Endothelial cell of umbilical vein (primary cell): ENCODE results near the gene ZC3H7A. TPM values are rescaled to one million over a fixed set of nuclear protein-coding genes. Genes with fewer than 3 reads are reported as not detected.

Experiments used
- BruUV-seq: library from RNA; stranded (reverse); fragments of 400-500 nt; replicated peaks from 2 replicates; lab custom pipeline; 2021; lab: Mats Ljungman, UMichigan
- CTCF ChIA-PET: fragments of 300-600, 350-600 bp; sonication (Branson Sonifier 250); formaldehyde crosslinking; loops from one replicate; lab custom pipeline; 2021; ENCODE audit warnings: antibody characterized with exemption, inconsistent platforms; lab: Charles Lee
- POLR2A ChIA-PET: fragments of 300-600, 350-600 bp; sonication (Branson Sonifier 250); formaldehyde crosslinking; loops from one replicate; lab custom pipeline; 2021; ENCODE audit warnings: antibody characterized with exemption, inconsistent platforms; lab: Charles Lee
- DNase-seq: peaks from one replicate; pipeline ENCODE4 v3.0.0-alpha.2; 2011; ENCODE audit warnings: low read depth, low spot score
- FAIRE-seq: peaks from 2 replicates; lab custom pipeline; 2011; peaks lifted over from hg19 to GRCh38; lab: Jason Lieb, UNC
- H2AFZ ChIP-seq: 2 replicates; pipeline ENCODE4 v1.6.0; 2012; ENCODE audit warnings: low read depth, low read length, control low read depth, inconsistent platforms
- H3K27ac ChIP-seq: 2 replicates; pipeline ENCODE4 v1.5.1; 2011; ENCODE audit warnings: low read depth, mild to moderate bottlenecking, control low read depth, low read length, moderate library complexity; ENCODE audit not compliant: insufficient read depth
- H3K27me3 ChIP-seq, 2 experiments: 2 replicates each; pipeline versions ENCODE4 v1.6.0 to v1.6.1; 2011; ENCODE audit warnings: low read length in 2 of 2, mixed read lengths in 1 of 2; ENCODE audit not compliant: control insufficient read depth in 2 of 2, insufficient read depth in 2 of 2
- H3K36me3 ChIP-seq, 2 experiments: 2 replicates in 1 of 2; 3 replicates in 1 of 2; pipeline ENCODE4 v1.5.1; 2011; ENCODE audit warnings: low read length in 2 of 2, mild to moderate bottlenecking in 1 of 2, moderate library complexity in 1 of 2; ENCODE audit not compliant: control insufficient read depth in 2 of 2, insufficient read depth in 2 of 2; ENCODE audit errors: extremely low read depth in 1 of 2
- H3K4me1 ChIP-seq: 3 replicates; pipeline ENCODE4 v1.5.1; 2011; ENCODE audit warnings: mild to moderate bottlenecking, low read length; ENCODE audit not compliant: control insufficient read depth, insufficient read depth; ENCODE audit errors: extremely low read depth
- H3K4me2 ChIP-seq: 2 replicates; pipeline ENCODE4 v1.6.1; 2011; ENCODE audit warnings: low read length, control low read depth, mixed read lengths; ENCODE audit not compliant: insufficient read depth
- H3K4me3 ChIP-seq, 3 experiments: fragments of 200-600 bp in 1 of 3; sonication (generic), shearing (Covaris generic) in 1 of 3; replicated peaks in 1 of 3; 2 replicates each; pipeline ENCODE4 v1.5.1; 2011 to 2016; ENCODE audit warnings: control low read depth in 3 of 3, low read length in 3 of 3, mild to moderate bottlenecking in 2 of 3, inconsistent platforms in 1 of 3, low read depth in 1 of 3, moderate library complexity in 1 of 3; ENCODE audit not compliant: insufficient read depth in 1 of 3
- H3K79me2 ChIP-seq: 2 replicates; pipeline ENCODE4 v1.6.0; 2012; ENCODE audit warnings: low read length, inconsistent platforms; ENCODE audit not compliant: control insufficient read depth, insufficient read depth
- H3K9ac ChIP-seq: replicated peaks from 2 replicates; pipeline ENCODE3; 2011; ENCODE audit warnings: low read length, control low read depth; ENCODE audit not compliant: insufficient read depth; ENCODE audit errors: extremely low read depth
- H3K9me1 ChIP-seq: replicated peaks from 3 replicates; pipeline ENCODE4 v1.6.0; 2011; ENCODE audit warnings: mild to moderate bottlenecking, low read length; ENCODE audit not compliant: control insufficient read depth, insufficient read depth; ENCODE audit errors: extremely low read depth
- H3K9me3 ChIP-seq: replicated peaks from 2 replicates; pipeline ENCODE4 v1.5.1; 2012; ENCODE audit warnings: low read length, inconsistent platforms; ENCODE audit not compliant: control insufficient read depth, insufficient read depth
- H4K20me1 ChIP-seq: replicated peaks from 2 replicates; pipeline ENCODE3; 2011; ENCODE audit warnings: mild to moderate bottlenecking, low read length; ENCODE audit not compliant: control insufficient read depth, insufficient read depth; ENCODE audit errors: extremely low read depth
- CTCF ChIP-seq, 2 donors: IDR thresholded peaks; 1 replicate in 1 of 2; 2 replicates in 1 of 2; pipeline ENCODE4 v1.5.1; 2011; ENCODE audit warnings: low read length in 2 of 2, mild to moderate bottlenecking in 2 of 2, moderate library complexity in 2 of 2, control low read depth in 1 of 2, inconsistent platforms in 1 of 2, low read depth in 1 of 2; ENCODE audit not compliant: insufficient read depth in 1 of 2; ENCODE audit errors: extremely low read depth in 1 of 2
- EZH2 ChIP-seq: IDR thresholded peaks from 2 replicates; pipeline ENCODE4 v1.6.1; 2012; ENCODE audit warnings: borderline replicate concordance, low read depth, mild to moderate bottlenecking, moderate library complexity, low read length, inconsistent platforms; ENCODE audit not compliant: severe bottlenecking
- FOS ChIP-seq: IDR thresholded peaks from 2 replicates; pipeline ENCODE4 v1.6.1; 2011; ENCODE audit warnings: mild to moderate bottlenecking, low read length, moderate library complexity, borderline replicate concordance; ENCODE audit not compliant: insufficient read depth
- GATA2 ChIP-seq: IDR thresholded peaks from 2 replicates; pipeline ENCODE4 v1.7.0; 2011; ENCODE audit warnings: low read depth, mild to moderate bottlenecking, moderate library complexity, mixed read lengths, low read length; ENCODE audit not compliant: insufficient read length, insufficient read depth
- JUN ChIP-seq: IDR thresholded peaks from 2 replicates; pipeline ENCODE4 v1.6.1; 2011; ENCODE audit warnings: borderline replicate concordance, low read depth; ENCODE audit not compliant: insufficient read length, insufficient read depth
- MAX ChIP-seq: IDR thresholded peaks from 2 replicates; pipeline ENCODE4 v1.6.1; 2011; ENCODE audit not compliant: insufficient read depth, insufficient read length
- MYC ChIP-seq: IDR thresholded peaks from one replicate; pipeline ENCODE4 v1.6.1; 2011; ENCODE audit warnings: mild to moderate bottlenecking, low read depth, low read length
- POLR2A ChIP-seq: IDR thresholded peaks from 2 replicates; pipeline ENCODE4 v1.6.1; 2012; ENCODE audit warnings: low read depth, mild to moderate bottlenecking, control low read depth, low read length
- POLR2AphosphoS5 ChIP-seq: IDR thresholded peaks from 2 replicates; pipeline ENCODE4 v1.6.1; 2012; ENCODE audit warnings: low read depth, mild to moderate bottlenecking, control low read depth, low read length, moderate library complexity; ENCODE audit not compliant: insufficient read depth
- dilution Hi-C: fragments of 300-500 bp; cut with MboI; formaldehyde crosslinking; loops from one replicate; pipeline ENCODE4 v1.15.0; 2019; ENCODE audit warnings: low sequenced_read_pairs; ENCODE audit not compliant: extremely low pct_ligation_motif_present
- intact Hi-C: fragments of 100-400 bp; cut with micrococcal nuclease; formaldehyde crosslinking; loops from one replicate; pipeline ENCODE4 v1.10.0; 2022
- polyA plus RNA-seq, 4 experiments: library from polyadenylated mRNA; depleted of rRNA in 3 of 4; stranded (reverse) in 3 of 4; unstranded in 1 of 4; fragments of >200 nt; gene quantifications; 2 replicates each; pipeline versions ENCODE4 v1.2.1 to v1.2.3, GENCODE V29; 2011 to 2012; ENCODE audit warnings: missing spikeins in 1 of 4
- total RNA-seq: library from RNA; stranded (reverse); gene quantifications from 2 replicates; pipeline ENCODE4 v1.2.3, GENCODE V29; 2021

Gene ZC3H7A
- total and polyA plus RNA-seq, 2 donors (not counting 3 experiments of a cell fraction or from before 2014, with no cell fraction given): 44.1 to 78.0 TPM

GRCh38 chr16:11757671-11758545 is 39.1 kb downstream of the ZC3H7A start:
- no peaks in the 10 kb centered on the region for H3K9me1 ChIP-seq
- peak; percentile 64 for DNase-seq
- BruUV-seq: no TSS peak
- H3K36me3 ChIP-seq: peaks cover 33 to 47% of the 10 kb centered on the region in 2 experiments
- ChIA-PET POLR2A (no interaction called here), CTCF (interaction anchor here (1.9 to 2.2 kb wide), 2 partner anchors 39 to 310 kb away, joined by 5 to 6 read pairs; no protein-coding TSS in a partner anchor)
- no peaks in the 10 kb centered on the region for H4K20me1 ChIP-seq
- intact Hi-C loops (no loop called here), dilution Hi-C loops (no loop called here)
- no peak overlapping the region for H3K4me3 ChIP-seq
- no peak overlapping the region for H3K4me2 ChIP-seq
- no peak overlapping the region for H3K27ac ChIP-seq
- TF ChIP-seq EZH2 (no peak), FOS (no peak), JUN (no peak), MAX (no peak), MYC (no peak), POLR2A (no peak), CTCF (IDR thresholded peaks at IDR 0.05; ENCODE audit: extremely low read depth in 1 of 2, insufficient read depth in 1 of 2, low read depth in 1 of 2, low read length in 2 of 2) (no peak), POLR2AphosphoS5 (no peak), GATA2 (no peak)
- peaks cover 9% of the 10 kb centered on the region for H3K4me1 ChIP-seq
- no peaks in the 10 kb centered on the region for H3K79me2 ChIP-seq
- H2AFZ ChIP-seq: no peak overlapping the region
- H3K9me3 ChIP-seq: no peaks in the 10 kb centered on the region
- FAIRE-seq: peak; percentile 15
- H3K9ac ChIP-seq: no peak overlapping the region
- H3K27me3 ChIP-seq: no peaks in the 10 kb centered on the region
